H9 (cell line): ENCODE data around the gene FABP1. TPM values are rescaled to one million over a fixed set of nuclear protein-coding genes. Genes with fewer than 3 reads are reported as not detected.

Source experiments
- DNase-seq: peaks from one replicate; pipeline ENCODE4 v3.0.0-alpha.2; 2017
- H2AFZ ChIP-seq: one replicate; pipeline ENCODE4 v1.6.1; 2013; ENCODE audit warnings: mild to moderate bottlenecking, low read length, control low read depth, moderate library complexity
- H2AK5ac ChIP-seq: 2 replicates; pipeline ENCODE4 v1.6.1; 2013; ENCODE audit warnings: low read length, control low read depth, mixed read lengths; ENCODE audit not compliant: insufficient read length
- H2BK120ac ChIP-seq: one replicate; pipeline ENCODE4 v1.6.1; 2013; ENCODE audit warnings: low read depth, mild to moderate bottlenecking, low read length, control low read depth, inconsistent platforms; ENCODE audit not compliant: poor library complexity, severe bottlenecking
- H2BK12ac ChIP-seq: 2 replicates; pipeline ENCODE4 v1.6.1; 2013; ENCODE audit warnings: low read length, control low read depth, mixed read lengths, low read depth; ENCODE audit not compliant: insufficient read length
- H2BK15ac ChIP-seq: 2 replicates; pipeline ENCODE4 v1.6.1; 2013; ENCODE audit warnings: low read depth, low read length, control low read depth
- H2BK20ac ChIP-seq: one replicate; pipeline ENCODE4 v1.6.1; 2013; ENCODE audit warnings: low read depth, mild to moderate bottlenecking, low read length, control low read depth, inconsistent platforms; ENCODE audit not compliant: poor library complexity, severe bottlenecking
- H2BK5ac ChIP-seq: 2 replicates; pipeline ENCODE4 v1.6.1; 2013; ENCODE audit warnings: low read length, control low read depth, mixed read lengths; ENCODE audit not compliant: insufficient read length
- H3K14ac ChIP-seq: 2 replicates; pipeline ENCODE4 v1.6.1; 2013; ENCODE audit warnings: low read length, control low read depth; ENCODE audit not compliant: insufficient read depth
- H3K18ac ChIP-seq: 2 replicates; pipeline ENCODE4 v1.6.1; 2013; ENCODE audit warnings: low read depth, mild to moderate bottlenecking, mixed read lengths, low read length, control low read depth; ENCODE audit not compliant: insufficient read length
- H3K23ac ChIP-seq: 2 replicates; pipeline ENCODE4 v1.6.1; 2013; ENCODE audit warnings: low read length, control low read depth, mixed read lengths, low read depth; ENCODE audit not compliant: insufficient read length
- H3K23me2 ChIP-seq: 2 replicates; pipeline ENCODE4 v1.6.1; 2013; ENCODE audit warnings: low read depth, mild to moderate bottlenecking, mixed read lengths, low read length, control low read depth; ENCODE audit not compliant: insufficient read length, poor library complexity, severe bottlenecking
- H3K27ac ChIP-seq: 2 replicates; pipeline ENCODE4 v1.5.1; 2013; ENCODE audit warnings: low read length, control low read depth, mixed read lengths, low read depth; ENCODE audit not compliant: insufficient read length
- H3K27me3 ChIP-seq: 2 replicates; pipeline ENCODE4 v1.6.1; 2013; ENCODE audit warnings: low read length, control low read depth, inconsistent platforms; ENCODE audit not compliant: insufficient read depth
- H3K4ac ChIP-seq: 2 replicates; pipeline ENCODE4 v1.6.1; 2013; ENCODE audit warnings: low read depth, mild to moderate bottlenecking, control low read depth, inconsistent platforms, low read length, moderate library complexity
- H3K4me1 ChIP-seq: 2 replicates; pipeline ENCODE4 v1.6.1; 2013; ENCODE audit warnings: low read length, control low read depth, inconsistent platforms; ENCODE audit not compliant: insufficient read depth
- H3K4me2 ChIP-seq: 2 replicates; pipeline ENCODE4 v1.6.1; 2013; ENCODE audit warnings: low read length, control low read depth, mixed read lengths; ENCODE audit not compliant: insufficient read length, insufficient read depth
- H3K56ac ChIP-seq: 2 replicates; pipeline ENCODE4 v1.6.1; 2013; ENCODE audit warnings: low read depth, mild to moderate bottlenecking, mixed read lengths, low read length, control low read depth; ENCODE audit not compliant: insufficient read length
- H3K79me1 ChIP-seq: 2 replicates; pipeline ENCODE4 v1.6.1; 2013; ENCODE audit warnings: low read depth, mild to moderate bottlenecking, moderate library complexity, low read length, control low read depth, inconsistent platforms; ENCODE audit not compliant: insufficient read depth, poor library complexity, severe bottlenecking
- H3K79me2 ChIP-seq: 2 replicates; pipeline ENCODE4 v1.6.1; 2013; ENCODE audit warnings: low read length, control low read depth, inconsistent platforms; ENCODE audit not compliant: insufficient read depth
- H3K9ac ChIP-seq: 2 replicates; pipeline ENCODE4 v1.6.1; 2013; ENCODE audit warnings: low read length, control low read depth, mixed read lengths; ENCODE audit not compliant: insufficient read length; ENCODE audit errors: extremely low read depth
- H3K9me3 ChIP-seq: one replicate; pipeline ENCODE4 v1.6.1; 2013; ENCODE audit warnings: low read depth, low read length, inconsistent platforms; ENCODE audit not compliant: control insufficient read depth
- H3T11ph ChIP-seq: one replicate; pipeline ENCODE4 v1.6.1; 2013; ENCODE audit warnings: mild to moderate bottlenecking, low read length, control low read depth, inconsistent platforms
- H4K20me1 ChIP-seq: one replicate; pipeline ENCODE4 v1.6.1; 2013; ENCODE audit not compliant: control insufficient read depth, insufficient read length, insufficient read depth
- H4K5ac ChIP-seq: 2 replicates; pipeline ENCODE4 v1.6.1; 2013; ENCODE audit warnings: low read depth, mild to moderate bottlenecking, mixed read lengths, low read length, control low read depth; ENCODE audit not compliant: insufficient read length
- H4K8ac ChIP-seq: replicated peaks from 2 replicates; pipeline ENCODE4 v1.6.1; 2013; ENCODE audit warnings: low read length, control low read depth, mixed read lengths, low read depth; ENCODE audit not compliant: insufficient read length
- H4K91ac ChIP-seq: 2 replicates; pipeline ENCODE4 v1.6.1; 2013; ENCODE audit warnings: low read depth, mild to moderate bottlenecking, moderate library complexity, mixed read lengths, low read length, control low read depth; ENCODE audit not compliant: insufficient read length
- H3K27ac Mint-ChIP-seq, 3 experiments: 2 replicates in 2 of 3; 3 replicates in 1 of 3; pipeline ENCODE4 v1.8.0; 2020 to 2021; ENCODE audit warnings: mixed read lengths in 3 of 3, mild to moderate bottlenecking in 1 of 3, moderate library complexity in 1 of 3
- H3K27me3 Mint-ChIP-seq: 2 replicates; pipeline ENCODE4 v1.8.0; 2021; ENCODE audit warnings: low read depth, mild to moderate bottlenecking, moderate library complexity, mixed read lengths
- H3K36me3 Mint-ChIP-seq, 3 experiments: 2 replicates in 2 of 3; 3 replicates in 1 of 3; pipeline ENCODE4 v1.8.0; 2020 to 2021; ENCODE audit warnings: low read depth in 3 of 3, mixed read lengths in 3 of 3; ENCODE audit not compliant: insufficient read depth in 1 of 3
- H3K4me1 Mint-ChIP-seq, 2 experiments: 2 replicates each; pipeline ENCODE4 v1.8.0; 2020; ENCODE audit warnings: mixed read lengths in 2 of 2
- H3K4me3 Mint-ChIP-seq, 2 experiments: 2 replicates in 1 of 2; 3 replicates in 1 of 2; pipeline ENCODE4 v1.8.0; 2020 to 2021; ENCODE audit warnings: mild to moderate bottlenecking in 2 of 2, mixed read lengths in 2 of 2, moderate library complexity in 1 of 2
- H3K9me3 Mint-ChIP-seq, 2 experiments: 2 replicates in 1 of 2; 3 replicates in 1 of 2; pipeline ENCODE4 v1.8.0; 2020; ENCODE audit warnings: mild to moderate bottlenecking in 2 of 2, mixed read lengths in 2 of 2, moderate library complexity in 1 of 2
- WGBS: extraction: QIAGEN DNeasy Blood & Tissue Kit; methylation state at CpG from one replicate; pipeline ENCODE4 v1.1.7; 2013; ENCODE audit warnings: missing lambda C conversion rate, low lambda C conversion rate, mixed read lengths; ENCODE audit not compliant: insufficient read length; ENCODE audit errors: extremely low coverage; 5-methylcytosine and 5-hydroxymethylcytosine counted together
- total RNA-seq: library from RNA; stranded (reverse); gene quantifications from 2 replicates; pipeline ENCODE4 v1.2.1, GENCODE V29; 2021
- TF ChIP-seq, protein P1 (sequence below): fragments of 200-600 bp; sonication (generic); conservative IDR thresholded peaks from 3 replicates; pipeline ENCODE4 v1.8.0; 2021; ENCODE audit warnings: antibody characterized with exemption, mild to moderate bottlenecking

Gene FABP1
- total RNA-seq, 1 experiment from 2014 or later = not detected

DNA sequence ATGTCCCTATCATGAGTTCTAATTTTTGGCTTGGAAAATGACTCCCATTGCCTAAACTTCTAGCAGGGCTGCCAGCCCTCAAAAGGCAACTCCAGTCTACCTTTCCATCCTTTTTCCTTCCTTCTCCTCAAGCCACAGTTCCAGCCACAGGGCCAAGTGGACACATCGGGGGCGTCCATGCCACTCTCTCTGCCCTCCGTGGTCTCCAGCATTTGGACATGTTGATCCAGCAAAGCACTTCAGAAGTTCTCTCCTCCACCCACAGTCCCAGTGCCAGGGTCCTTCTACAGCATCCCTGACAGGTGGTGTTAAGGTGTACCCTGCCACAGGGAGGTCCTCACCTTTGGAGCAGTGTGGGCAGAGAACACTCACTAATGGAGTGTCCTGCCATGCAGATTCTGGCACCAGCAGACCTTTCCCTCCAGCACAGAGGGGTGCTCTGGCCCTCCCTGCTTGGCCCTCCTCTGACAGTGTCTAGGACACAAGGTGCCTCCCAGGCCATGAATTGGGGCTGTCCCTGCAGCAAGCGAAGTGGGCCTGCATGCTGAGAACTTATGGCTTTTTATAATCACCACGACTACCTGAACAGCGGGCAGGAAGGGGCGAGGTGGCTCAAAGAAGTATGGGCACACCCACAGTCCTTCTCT lies 1.6 kb upstream of the FABP1 start:
- no peaks in the 10 kb centered on the region for H3K9me3 Mint-ChIP-seq
- WGBS = no CpG with 5 or more reads among the region's 7 CpGs
- peak overlapping the region in 1 of 3 experiments; percentile 12; a peak in 1 of 7 replicates for H3K27ac Mint-ChIP-seq

More for the DNA sequence above, 1.6 kb upstream of the FABP1 start:
- TF ChIP-seq, protein P1, sequence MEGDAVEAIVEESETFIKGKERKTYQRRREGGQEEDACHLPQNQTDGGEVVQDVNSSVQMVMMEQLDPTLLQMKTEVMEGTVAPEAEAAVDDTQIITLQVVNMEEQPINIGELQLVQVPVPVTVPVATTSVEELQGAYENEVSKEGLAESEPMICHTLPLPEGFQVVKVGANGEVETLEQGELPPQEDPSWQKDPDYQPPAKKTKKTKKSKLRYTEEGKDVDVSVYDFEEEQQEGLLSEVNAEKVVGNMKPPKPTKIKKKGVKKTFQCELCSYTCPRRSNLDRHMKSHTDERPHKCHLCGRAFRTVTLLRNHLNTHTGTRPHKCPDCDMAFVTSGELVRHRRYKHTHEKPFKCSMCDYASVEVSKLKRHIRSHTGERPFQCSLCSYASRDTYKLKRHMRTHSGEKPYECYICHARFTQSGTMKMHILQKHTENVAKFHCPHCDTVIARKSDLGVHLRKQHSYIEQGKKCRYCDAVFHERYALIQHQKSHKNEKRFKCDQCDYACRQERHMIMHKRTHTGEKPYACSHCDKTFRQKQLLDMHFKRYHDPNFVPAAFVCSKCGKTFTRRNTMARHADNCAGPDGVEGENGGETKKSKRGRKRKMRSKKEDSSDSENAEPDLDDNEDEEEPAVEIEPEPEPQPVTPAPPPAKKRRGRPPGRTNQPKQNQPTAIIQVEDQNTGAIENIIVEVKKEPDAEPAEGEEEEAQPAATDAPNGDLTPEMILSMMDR = no peak
- no peaks in the 10 kb centered on the region for H3K36me3 Mint-ChIP-seq
- H4K20me1 ChIP-seq = no peaks in the 10 kb centered on the region
- no peak overlapping the region for H2BK12ac ChIP-seq
- H3K4me3 Mint-ChIP-seq = no peak overlapping the region
- H3K79me1 ChIP-seq = no peaks in the 10 kb centered on the region
- H3K9ac ChIP-seq = no peak overlapping the region
- H2AFZ ChIP-seq = no peak overlapping the region
- no peak overlapping the region for H2BK5ac ChIP-seq
- no peak overlapping the region for H3K56ac ChIP-seq
- H3K4me2 ChIP-seq = no peak overlapping the region
- no peaks in the 10 kb centered on the region for H3K9me3 ChIP-seq
- H3K23ac ChIP-seq = no peak overlapping the region
- no peak overlapping the region for H3K14ac ChIP-seq
- no peak overlapping the region for H3T11ph ChIP-seq
- H3K4me1 Mint-ChIP-seq = peaks cover 0 to 4% of the 10 kb centered on the region in 2 experiments; a peak in 2 of 4 replicates
- no peak overlapping the region for H2AK5ac ChIP-seq
- no peak overlapping the region for H3K18ac ChIP-seq
- DNase-seq = no peak
- H3K4ac ChIP-seq = no peak overlapping the region
- no peaks in the 10 kb centered on the region for H3K79me2 ChIP-seq
- H3K27ac ChIP-seq = no peak overlapping the region
- H3K4me1 ChIP-seq = no peaks in the 10 kb centered on the region
- H2BK120ac ChIP-seq = no peak overlapping the region
- H4K5ac ChIP-seq = no peak overlapping the region
- H2BK15ac ChIP-seq = no peak overlapping the region
- H2BK20ac ChIP-seq = no peak overlapping the region
- H4K8ac ChIP-seq = no peak overlapping the region
- no peaks in the 10 kb centered on the region for H3K23me2 ChIP-seq
- H3K27me3 ChIP-seq = no peaks in the 10 kb centered on the region
- H3K27me3 Mint-ChIP-seq = peaks cover 15% of the 10 kb centered on the region
- H4K91ac ChIP-seq = no peak overlapping the region
